ENCODE measurements around the gene MAPK1IP1L.
"Not testable (repeated sequence)": the region's sequence is repeated elsewhere in the genome, so short reads cannot be mapped to it uniquely, and the experiment has no call there.

MAPK1IP1L gene

DNA sequence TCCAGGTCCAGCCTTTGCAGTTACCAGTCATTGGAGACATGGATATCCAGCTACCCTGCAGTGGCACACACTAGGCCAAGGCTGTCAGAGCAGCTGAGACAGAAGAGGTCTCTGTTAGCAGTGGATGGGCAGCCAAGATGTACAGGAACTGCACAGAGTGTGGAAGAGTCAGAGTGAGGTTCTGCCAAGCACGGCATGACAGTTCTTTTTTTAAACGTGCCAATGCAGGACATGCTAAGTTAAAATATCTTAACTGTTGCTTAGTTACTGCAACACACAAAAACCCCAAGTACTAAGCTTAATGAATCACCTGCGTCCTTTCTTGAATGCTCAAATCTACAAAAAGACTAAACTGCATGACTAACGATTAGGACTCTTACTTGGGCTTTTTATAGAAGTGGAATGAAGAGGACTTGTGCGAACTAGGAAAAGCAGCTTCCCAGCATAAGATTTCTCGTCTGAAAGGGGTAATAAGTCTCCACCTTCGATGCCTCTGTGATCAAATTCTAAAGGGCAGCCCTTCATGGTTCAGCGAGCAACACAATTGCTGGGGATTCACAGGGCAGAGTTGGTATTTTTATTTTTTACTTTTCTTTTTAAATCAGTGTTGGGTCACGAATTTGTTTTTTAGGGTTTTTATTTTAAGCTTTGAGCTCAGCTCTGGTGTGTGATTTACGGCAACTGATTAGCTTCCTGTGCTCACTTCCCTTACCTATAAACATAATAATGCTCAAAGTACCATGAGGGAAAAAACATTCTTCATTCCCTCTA is 20.6 kb downstream of the MAPK1IP1L start:
- Mint-ChIP-seq H3K27ac (peak overlapping the region; percentile 87), H3K36me3 (ENCODE audit: low read depth) (peaks cover 19% of the 10 kb centered on the region)

GRCh38 chr14:55073856-55074255 is 22.4 kb downstream of the MAPK1IP1L start:
- Mint-ChIP-seq H3K27ac (no peak overlapping the region), H3K4me1 (ENCODE audit: low read depth) (peaks cover 37% of the 10 kb centered on the region), H3K27me3 (no peaks in the 10 kb centered on the region), H3K4me3 (no peak overlapping the region), H3K9me3 (no peaks in the 10 kb centered on the region), H3K36me3 (ENCODE audit: low read depth) (peaks cover 7% of the 10 kb centered on the region)

More for the DNA sequence above, 20.6 kb downstream of the MAPK1IP1L start:
- no peaks in the 10 kb centered on the region for H3K9me3 Mint-ChIP-seq
- H3K27me3 Mint-ChIP-seq = no peaks in the 10 kb centered on the region
- peaks cover 37% of the 10 kb centered on the region for H3K4me1 Mint-ChIP-seq (ENCODE audit: low read depth)
- peak overlapping the region; percentile 52 for H3K4me3 Mint-ChIP-seq

DNA sequence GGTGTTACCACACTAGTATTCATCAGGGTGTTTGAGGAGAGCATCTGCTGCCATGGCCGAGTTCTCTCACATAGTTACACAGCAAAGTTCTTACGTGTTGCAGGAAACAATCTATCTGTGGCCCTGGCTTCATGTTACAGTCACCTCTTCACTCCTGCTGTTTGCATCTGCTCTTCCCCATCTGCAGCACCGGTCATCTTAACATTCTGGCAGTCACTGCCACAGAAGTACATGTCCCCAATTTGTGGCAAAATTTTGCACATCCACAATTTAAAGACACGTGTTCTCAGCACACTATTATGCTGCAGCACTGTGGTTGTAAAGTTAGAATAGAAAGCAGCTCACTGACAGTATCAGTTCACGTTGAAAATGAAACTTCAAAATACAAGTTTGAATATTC is 23.2 kb downstream of the MAPK1IP1L start:
- Mint-ChIP-seq H3K36me3 (ENCODE audit: low read depth) (peaks cover 6% of the 10 kb centered on the region), H3K27ac (no peak overlapping the region), H3K27me3 (no peaks in the 10 kb centered on the region), H3K4me1 (ENCODE audit: low read depth) (peaks cover 37% of the 10 kb centered on the region), H3K9me3 (no peaks in the 10 kb centered on the region), H3K4me3 (no peak overlapping the region)

- peaks cover 34% of the 10 kb centered on the region for H3K4me1 Mint-ChIP-seq (ENCODE audit: low read depth)
- H3K27ac Mint-ChIP-seq = no peak overlapping the region
- peaks cover 3% of the 10 kb centered on the region for H3K36me3 Mint-ChIP-seq (ENCODE audit: low read depth)
- no peaks in the 10 kb centered on the region for H3K27me3 Mint-ChIP-seq
- H3K4me3 Mint-ChIP-seq = no peak overlapping the region
- H3K9me3 Mint-ChIP-seq = no peaks in the 10 kb centered on the region
These were observed 24.3 kb downstream of the MAPK1IP1L start for GRCh38 chr14:55075628-55076175.

GRCh38 chr14:55077170-55078151 is 26.0 kb downstream of the MAPK1IP1L start:
- Mint-ChIP-seq H3K36me3 (ENCODE audit: low read depth) (no peaks in the 10 kb centered on the region), H3K4me1 (ENCODE audit: low read depth) (peaks cover 17% of the 10 kb centered on the region), H3K27ac (no peak overlapping the region), H3K4me3 (no peak overlapping the region), H3K27me3 (no peaks in the 10 kb centered on the region), H3K9me3 (no peaks in the 10 kb centered on the region)

GRCh38 chr14:55079961-55080360 is 28.5 kb downstream of the MAPK1IP1L start:
- not testable (repeated sequence) for H3K4me1 Mint-ChIP-seq (ENCODE audit: low read depth); H3K9me3 Mint-ChIP-seq; H3K27ac Mint-ChIP-seq; H3K36me3 Mint-ChIP-seq (ENCODE audit: low read depth); H3K4me3 Mint-ChIP-seq; H3K27me3 Mint-ChIP-seq

DNA sequence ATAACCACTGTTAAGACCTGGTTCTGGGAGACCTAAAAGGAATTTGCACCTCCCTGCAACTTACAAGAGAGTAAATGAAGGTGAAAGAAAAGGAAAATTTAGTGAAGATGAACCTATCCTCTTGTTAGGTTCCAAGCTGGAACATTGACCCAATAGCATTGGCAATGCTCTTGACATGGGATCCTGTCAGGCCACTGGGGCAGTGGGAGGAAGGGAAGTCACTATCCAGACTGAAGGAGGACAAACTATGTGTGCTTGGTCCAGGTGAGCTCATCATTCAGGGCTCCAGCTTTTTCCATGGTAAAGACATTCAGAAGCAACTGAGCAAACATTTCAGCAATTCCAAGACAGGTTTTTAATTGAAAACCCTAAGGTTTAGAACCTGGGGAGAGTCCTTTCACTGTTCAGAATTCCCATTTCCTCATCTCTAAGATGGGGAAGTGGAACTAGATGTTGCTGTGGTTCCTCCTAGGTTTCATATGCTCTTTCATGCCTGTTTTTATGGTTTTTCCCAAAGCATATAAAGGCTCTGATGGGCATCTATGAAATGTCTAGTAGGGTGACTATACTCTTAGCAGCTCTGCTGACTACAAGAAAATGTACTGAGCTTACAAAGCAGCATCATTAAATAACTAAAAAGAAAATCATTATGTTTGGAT is 33.1 kb downstream of the MAPK1IP1L start:
- Mint-ChIP-seq H3K9me3 (no peaks in the 10 kb centered on the region), H3K4me3 (no peak overlapping the region), H3K27ac (no peak overlapping the region), H3K27me3 (no peaks in the 10 kb centered on the region), H3K4me1 (ENCODE audit: low read depth) (no peaks in the 10 kb centered on the region), H3K36me3 (ENCODE audit: low read depth) (no peaks in the 10 kb centered on the region)

DNA sequence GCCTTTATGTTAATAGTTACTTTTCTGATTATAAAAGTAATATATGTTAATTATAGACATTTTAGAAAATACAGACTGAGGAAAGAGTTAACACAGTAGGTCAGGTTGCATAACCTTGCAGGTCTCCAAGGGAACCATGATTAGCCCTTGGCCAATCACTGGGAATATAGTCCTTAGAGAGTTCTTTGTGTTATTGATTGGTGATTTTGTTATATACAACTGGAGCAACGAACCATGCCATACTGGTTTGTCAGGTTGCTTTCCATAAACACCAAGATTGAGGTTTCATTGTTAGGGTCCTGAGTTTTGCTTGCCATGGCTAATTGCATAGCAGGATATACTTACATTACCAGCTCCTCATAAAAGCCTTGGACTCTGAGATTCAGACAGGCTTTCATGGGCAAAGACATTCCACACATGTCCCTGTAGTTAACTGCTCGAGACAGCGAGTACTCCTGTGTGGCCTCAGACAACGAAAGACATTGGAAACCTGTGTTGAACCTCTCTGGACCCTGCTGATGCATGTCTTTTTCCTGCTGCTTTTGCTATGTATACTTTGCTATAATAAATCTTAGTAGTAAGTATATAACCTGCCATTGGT is 33.7 kb downstream of the MAPK1IP1L start:
- Mint-ChIP-seq H3K4me3 (no peak overlapping the region), H3K9me3 (no peaks in the 10 kb centered on the region), H3K27ac (no peak overlapping the region), H3K27me3 (no peaks in the 10 kb centered on the region), H3K36me3 (ENCODE audit: low read depth) (no peaks in the 10 kb centered on the region), H3K4me1 (ENCODE audit: low read depth) (no peaks in the 10 kb centered on the region)

- Mint-ChIP-seq H3K4me3 (no peak overlapping the region), H3K36me3 (ENCODE audit: low read depth) (no peaks in the 10 kb centered on the region), H3K9me3 (no peaks in the 10 kb centered on the region), H3K27me3 (no peaks in the 10 kb centered on the region), H3K4me1 (ENCODE audit: low read depth) (no peaks in the 10 kb centered on the region), H3K27ac (no peak overlapping the region)
These were observed 35.5 kb downstream of the MAPK1IP1L start for GRCh38 chr14:55086938-55087337.

GRCh38 chr14:55088356-55088755 is 36.9 kb downstream of the MAPK1IP1L start:
- Mint-ChIP-seq H3K27ac (no peak overlapping the region), H3K36me3 (ENCODE audit: low read depth) (no peaks in the 10 kb centered on the region), H3K4me1 (ENCODE audit: low read depth) (no peaks in the 10 kb centered on the region), H3K9me3 (no peaks in the 10 kb centered on the region), H3K4me3 (no peak overlapping the region), H3K27me3 (no peaks in the 10 kb centered on the region)

DNA sequence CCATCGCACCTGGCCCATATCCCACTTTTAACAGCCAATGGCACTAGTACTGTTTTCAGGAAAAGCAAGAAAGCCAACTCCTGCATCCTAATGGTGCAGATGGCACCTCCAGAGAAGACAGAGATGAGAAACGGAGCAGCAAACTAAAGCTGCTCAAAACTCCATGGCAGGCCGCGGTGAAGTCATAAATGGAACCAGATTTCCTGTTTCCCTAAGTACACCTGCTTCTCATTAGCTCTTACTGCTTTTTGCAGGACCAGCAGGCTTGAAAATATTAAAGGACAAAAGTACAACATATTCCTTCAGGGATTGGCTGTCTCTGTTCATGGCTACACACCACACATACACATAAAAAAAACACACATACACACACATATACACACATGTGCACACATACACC is 40.9 kb downstream of the MAPK1IP1L start:
- H3K4me3 Mint-ChIP-seq = no peak overlapping the region
- H3K36me3 Mint-ChIP-seq (ENCODE audit: low read depth) = no peaks in the 10 kb centered on the region
- H3K27me3 Mint-ChIP-seq = no peaks in the 10 kb centered on the region
- no peak overlapping the region for H3K27ac Mint-ChIP-seq
- H3K9me3 Mint-ChIP-seq = no peaks in the 10 kb centered on the region
- H3K4me1 Mint-ChIP-seq (ENCODE audit: low read depth) = peaks cover 5% of the 10 kb centered on the region

DNA sequence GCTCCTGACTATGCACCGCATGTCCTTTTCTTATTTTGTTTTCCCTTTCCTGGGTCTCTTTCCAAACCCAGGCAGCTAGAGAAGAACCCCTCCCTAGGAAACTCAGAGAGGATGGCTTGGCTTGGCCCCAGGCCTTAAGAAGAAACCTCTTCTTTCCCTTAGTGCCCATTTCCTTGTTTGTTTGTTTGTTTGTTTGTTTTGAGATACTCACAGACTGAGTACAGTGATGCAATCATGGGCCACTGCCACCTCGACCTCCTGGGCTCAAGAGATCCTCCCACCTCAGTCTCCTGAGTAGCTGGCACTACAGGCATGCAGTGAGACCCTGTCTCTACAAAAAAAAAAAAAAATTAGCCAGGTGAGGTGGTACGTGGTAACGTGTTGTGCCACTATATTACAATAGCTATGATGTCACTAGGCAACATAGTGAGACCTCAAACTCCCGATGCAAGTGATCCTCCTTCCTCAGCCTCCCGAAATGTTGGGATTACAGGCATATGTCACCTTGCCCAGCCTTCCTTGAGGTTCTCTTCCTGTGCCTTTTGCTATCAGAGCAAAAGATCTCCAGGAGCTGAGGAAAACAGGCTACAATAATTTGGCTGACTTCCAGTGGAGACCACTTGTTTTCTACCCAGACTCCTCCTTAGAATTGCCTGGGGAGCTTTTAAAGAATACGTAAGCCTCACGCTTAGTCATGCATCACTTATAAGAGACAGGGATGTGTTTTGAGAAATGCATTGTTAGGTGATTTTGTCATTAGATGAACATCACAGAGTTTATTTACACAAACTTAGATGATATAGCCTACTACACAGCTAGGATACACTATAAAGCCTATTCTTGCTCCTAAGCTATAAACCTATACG is 43.1 kb downstream of the MAPK1IP1L start:
- Mint-ChIP-seq H3K9me3 (peaks cover 4% of the 10 kb centered on the region), H3K27ac (no peak overlapping the region), H3K27me3 (no peaks in the 10 kb centered on the region), H3K36me3 (ENCODE audit: low read depth) (no peaks in the 10 kb centered on the region), H3K4me3 (no peak overlapping the region), H3K4me1 (ENCODE audit: low read depth) (peaks cover 21% of the 10 kb centered on the region)

DNA sequence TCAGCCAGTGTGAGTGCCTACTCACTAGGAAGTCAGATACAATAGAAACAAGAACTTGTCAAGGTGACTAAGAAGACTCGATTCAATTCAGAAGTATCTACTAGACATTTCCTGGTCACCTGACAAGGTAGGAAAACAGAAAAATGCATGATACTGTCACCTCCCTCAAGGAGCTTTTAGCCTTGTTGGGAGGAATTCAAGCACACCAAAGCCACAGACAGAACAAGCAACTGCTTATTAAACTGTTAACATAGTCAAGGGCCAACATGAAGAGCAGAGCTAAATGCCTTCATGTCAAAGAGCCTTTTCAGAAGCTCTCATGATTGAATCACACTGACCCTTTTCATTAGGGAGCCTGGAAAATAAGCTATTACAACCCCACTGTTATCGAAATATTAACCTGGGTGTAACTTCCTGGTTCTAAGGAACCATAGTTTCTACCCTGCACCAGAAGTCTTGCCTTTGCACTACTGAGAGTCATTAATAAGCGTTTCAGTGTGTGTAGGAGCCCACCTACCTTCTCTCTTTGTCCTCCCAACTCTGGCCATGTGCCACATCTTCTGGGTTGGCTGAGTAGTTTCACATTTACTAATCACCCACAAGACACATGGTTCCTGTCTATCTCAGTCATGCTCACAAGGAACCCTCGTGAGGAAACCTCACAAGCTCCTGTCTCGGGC is 46.6 kb downstream of the MAPK1IP1L start:
- H3K9me3 Mint-ChIP-seq = peaks cover 4% of the 10 kb centered on the region
- peak overlapping the region; percentile 86 for H3K27ac Mint-ChIP-seq
- H3K27me3 Mint-ChIP-seq = no peaks in the 10 kb centered on the region
- H3K4me1 Mint-ChIP-seq (ENCODE audit: low read depth) = peaks cover 38% of the 10 kb centered on the region
- peak overlapping the region; percentile 57 for H3K4me3 Mint-ChIP-seq
- no peaks in the 10 kb centered on the region for H3K36me3 Mint-ChIP-seq (ENCODE audit: low read depth)

Measured in stimulated activated naive CD8-positive, alpha-beta T cell treated with anti-CD3 and anti-CD28 coated beads, Interleukin-15, Interleukin-2, amounts not matched to agents 100 ng/mL and 50 ng/mL, for 24 hours (primary cell).